ENCODE results near the gene NANOS2. TPM values are rescaled to one million over a fixed set of nuclear protein-coding genes. Genes with fewer than 3 reads are reported as not detected.
A peak's percentile ranks its signal among the peaks of the same experiment; 100 is the strongest.

NANOS2 gene
- total and polyA plus RNA-seq, 9 of the 15 experiments (the other 6 are each of a cell fraction or from before 2014, with no cell fraction given): not detected

GRCh38 chr19:45902651-45903625 is 11.6 kb downstream of the NANOS2 start (continued):
- peak; percentile 100 for TF ChIP-seq ZBTB2 (IDR thresholded peaks at IDR 0.05)
- TF ChIP-seq ZNF518B (CRISPR knock-in tag; IDR thresholded peaks at IDR 0.05): no peak
- peak; percentile 61; the same call in 1 of the 2 replicates for TF ChIP-seq GABPB1 (CRISPR knock-in tag; IDR thresholded peaks at IDR 0.05)
- TF ChIP-seq SUPT5H (IDR thresholded peaks at IDR 0.05): peak; percentile 72
- TF ChIP-seq RFX1 (IDR thresholded peaks at IDR 0.05): peak; percentile 95
- peak; percentile 17; the same call in 1 of the 2 replicates for TF ChIP-seq THAP12 (CRISPR knock-in tag; IDR thresholded peaks at IDR 0.05)
- peak; percentile 53; the same call in 1 of the 2 replicates for TF ChIP-seq ARID4B (CRISPR knock-in tag; IDR thresholded peaks at IDR 0.05)
- TF ChIP-seq EGR1 (conservative IDR thresholded peaks at IDR 0.05): peak; percentile 87
- TF ChIP-seq RNF2 (IDR thresholded peaks at IDR 0.05): no peak
- 0 out of 2 replicates have a peak, but pooled peaks have one; percentile 16 for TF ChIP-seq FOXO4 (CRISPR knock-in tag; IDR thresholded peaks at IDR 0.05)

Measured in K562 (cell line).